Hematopoietic multipotent progenitor cell treated with erythropoietin and hydrocortisone succinate and interleukin-3 and kit ligand, for 8 days (in vitro differentiated cells): ENCODE measurements around the gene GGT5.
"Not testable (repeated sequence)": the region's sequence is repeated elsewhere in the genome, so short reads cannot be mapped to it uniquely, and the experiment has no call there.

Experiments
- DNase-seq: peaks from one replicate; pipeline ENCODE4 v3.0.0-alpha.2; 2015

GGT5 gene

DNA sequence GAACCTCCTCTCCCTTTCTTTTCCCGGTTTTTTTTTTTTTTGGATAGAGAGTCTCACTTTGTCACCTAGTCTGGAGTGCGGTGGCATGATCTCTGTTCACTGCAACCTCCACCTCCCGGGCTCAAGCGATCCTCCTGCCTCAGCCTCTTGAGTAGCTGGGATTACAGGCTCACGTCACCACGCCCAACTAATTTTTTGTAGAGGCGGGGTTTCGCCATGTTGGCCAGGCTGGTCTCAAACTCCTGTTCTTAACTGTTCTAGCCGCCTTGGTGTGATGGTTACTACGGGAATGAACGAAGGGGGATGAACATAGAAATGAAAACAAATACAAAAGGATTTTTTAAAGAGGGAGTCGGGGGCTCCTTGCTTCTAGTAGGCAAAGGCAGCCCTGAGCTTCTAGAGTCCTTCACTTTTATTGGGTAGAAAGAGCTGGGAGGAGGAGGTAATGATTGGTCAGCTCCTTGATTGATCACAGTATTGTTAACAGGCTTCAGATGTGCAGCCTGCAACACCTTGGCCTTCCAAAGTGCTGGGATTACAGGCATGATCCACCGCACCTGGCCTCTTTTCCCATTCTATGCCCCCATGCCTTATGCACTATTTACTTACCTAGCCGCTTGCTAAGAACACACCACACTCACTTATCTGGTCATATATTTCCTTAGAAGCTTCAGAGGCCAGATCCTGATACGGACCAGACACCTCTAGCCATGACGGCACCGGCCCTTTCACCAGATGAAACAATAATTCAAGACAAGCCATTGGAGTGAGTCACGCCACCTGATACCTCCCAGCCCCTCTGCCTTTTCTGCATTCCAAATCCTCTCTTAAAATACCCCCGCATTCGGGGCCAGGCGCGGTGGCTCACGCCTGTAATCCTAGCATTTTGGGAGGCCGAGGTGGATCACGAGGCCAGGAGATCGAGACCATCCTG lies 42.9 kb downstream of the GGT5 start:
- DNase-seq, result no peak

DNA sequence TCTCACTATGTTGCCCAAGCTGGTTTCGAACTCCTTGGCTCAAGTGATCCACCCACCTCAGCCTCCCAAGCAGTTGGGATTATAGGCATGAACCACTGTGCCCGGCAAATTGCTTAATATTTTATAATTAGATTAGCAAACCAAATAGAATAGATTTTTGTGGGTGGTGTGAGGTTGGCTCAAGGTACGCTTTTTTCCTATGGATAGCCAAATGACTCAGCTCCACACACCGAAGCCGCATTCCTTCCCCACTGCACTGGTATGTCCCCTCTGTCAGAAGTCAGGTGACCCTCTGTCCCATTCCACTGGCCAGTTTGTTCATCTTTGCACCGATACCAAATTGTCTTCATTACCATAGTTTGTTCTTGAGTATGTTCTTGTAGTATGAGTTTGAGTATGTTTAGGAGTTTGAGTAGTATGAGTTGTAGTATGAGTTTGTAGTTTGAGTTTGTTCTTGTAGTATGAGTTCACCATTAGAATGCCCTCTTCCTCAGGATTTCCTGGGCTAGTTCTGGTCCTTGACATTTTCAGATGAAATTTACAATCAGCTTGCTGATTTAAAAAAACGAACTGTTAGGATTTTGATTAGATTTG lies 44.2 kb downstream of the GGT5 start:
- DNase-seq, result no peak

DNA sequence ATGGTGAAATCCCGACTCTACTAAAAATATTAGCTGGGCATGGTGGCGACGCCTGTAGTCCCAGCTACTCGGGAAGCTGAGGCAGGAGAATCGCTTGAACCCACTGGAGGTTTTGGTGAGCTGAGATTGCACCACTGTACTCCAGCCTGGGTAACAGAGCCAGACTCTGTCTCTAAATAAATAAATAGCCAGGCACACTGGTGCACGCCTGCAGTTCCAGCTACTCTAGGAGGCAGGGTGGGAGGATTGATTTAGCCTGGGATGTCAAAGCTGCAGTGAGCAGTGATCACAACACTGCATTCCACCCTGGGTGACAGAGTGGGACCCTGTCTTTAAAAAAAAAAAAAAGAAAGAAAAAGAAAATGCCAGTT lies 46.2 kb downstream of the GGT5 start:
- no peak for DNase-seq

DNA sequence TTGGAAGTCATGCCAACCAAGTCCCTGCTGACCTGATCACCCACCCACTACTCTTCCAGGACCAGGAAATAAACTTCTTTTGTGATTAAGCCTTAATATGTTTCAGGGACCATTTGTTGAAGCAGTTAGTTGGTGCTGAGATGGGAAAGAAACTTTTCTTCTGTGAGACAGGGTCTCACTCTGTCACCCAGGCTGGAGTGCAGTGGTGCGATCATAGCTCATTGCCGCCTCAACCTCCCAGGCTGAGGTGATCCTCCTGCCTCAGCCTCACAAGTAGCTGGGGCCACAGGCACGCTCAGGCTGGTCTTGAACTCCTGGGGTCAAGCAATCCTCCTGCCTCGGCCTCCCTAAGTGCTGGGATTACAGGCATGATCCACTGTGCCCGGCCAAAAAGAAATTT lies 53.0 kb downstream of the GGT5 start:
- no peak for DNase-seq

DNA sequence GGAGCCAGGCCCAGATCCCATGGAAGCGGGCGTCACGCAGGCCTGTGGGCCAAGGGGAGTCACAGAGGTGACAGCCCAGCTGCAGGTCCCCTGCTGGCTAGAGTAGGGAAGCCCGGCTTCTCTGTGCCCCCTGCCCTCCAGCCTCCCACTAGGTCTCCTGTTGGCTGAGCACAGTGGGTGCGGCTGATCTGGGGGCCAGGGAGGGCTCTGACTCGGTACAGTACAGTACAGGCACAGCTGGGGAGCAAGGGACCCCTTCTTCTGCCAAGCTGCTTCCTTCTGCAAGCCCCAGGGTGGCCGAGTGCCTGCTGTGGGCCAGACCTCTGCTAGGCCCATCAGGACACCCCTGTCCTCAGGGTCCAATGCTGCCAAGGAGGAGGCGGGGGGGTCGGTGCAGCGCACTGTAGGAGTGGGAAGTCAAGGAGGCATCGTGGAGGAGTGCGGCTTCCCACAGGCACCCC lies 53.5 kb downstream of the GGT5 start:
- no peak for DNase-seq

DNA sequence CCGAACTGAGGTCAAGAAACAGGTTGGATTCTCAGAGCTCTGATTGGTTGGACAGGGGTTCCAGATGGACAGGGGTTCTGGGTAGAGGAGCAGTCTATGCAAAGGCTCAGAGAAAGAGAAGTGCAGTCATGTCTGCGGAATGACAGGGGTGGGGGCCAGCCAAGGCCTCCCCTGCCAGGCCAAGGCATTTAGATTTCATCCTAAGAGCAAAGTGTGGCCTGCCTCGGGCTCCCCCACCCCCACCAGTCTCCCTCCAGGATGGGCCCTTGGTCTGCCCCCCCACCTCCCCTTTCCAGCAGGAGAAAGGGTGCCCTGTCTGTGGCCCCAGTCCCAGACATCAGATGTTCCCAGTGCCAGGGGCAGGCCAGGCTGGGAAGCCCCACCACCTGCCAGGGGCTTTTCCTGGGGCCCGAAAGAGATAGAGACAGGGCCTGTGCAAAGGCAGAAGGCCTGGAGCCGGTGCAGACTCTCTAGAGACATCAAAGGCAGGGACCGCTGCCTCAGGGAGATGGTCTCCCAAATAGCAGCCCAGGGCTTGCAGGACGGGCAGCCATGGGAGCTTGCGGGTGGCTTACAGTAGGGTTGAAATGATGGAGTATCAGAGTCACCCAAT lies 54.2 kb downstream of the GGT5 start:
- no peak for DNase-seq

DNA sequence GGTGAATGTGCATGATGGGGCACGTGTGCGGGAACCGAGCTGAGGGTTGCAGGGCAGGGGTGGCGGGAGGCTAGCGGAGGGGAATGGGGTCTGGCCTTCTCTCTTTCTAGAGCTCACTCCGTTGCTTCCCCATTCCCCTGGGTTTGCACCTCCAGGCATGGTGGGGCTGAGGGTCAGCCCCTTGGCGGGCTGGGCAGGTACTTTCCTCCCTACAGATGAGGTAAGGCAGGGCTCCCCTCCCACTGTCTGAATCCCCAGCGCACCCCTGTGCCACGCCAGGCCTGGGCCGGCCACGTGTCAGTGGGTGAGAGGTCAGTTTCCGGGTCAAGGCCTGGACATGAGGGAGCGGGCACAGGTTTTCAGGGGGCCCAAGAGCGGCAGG lies 54.7 kb downstream of the GGT5 start:
- no peak for DNase-seq

DNA sequence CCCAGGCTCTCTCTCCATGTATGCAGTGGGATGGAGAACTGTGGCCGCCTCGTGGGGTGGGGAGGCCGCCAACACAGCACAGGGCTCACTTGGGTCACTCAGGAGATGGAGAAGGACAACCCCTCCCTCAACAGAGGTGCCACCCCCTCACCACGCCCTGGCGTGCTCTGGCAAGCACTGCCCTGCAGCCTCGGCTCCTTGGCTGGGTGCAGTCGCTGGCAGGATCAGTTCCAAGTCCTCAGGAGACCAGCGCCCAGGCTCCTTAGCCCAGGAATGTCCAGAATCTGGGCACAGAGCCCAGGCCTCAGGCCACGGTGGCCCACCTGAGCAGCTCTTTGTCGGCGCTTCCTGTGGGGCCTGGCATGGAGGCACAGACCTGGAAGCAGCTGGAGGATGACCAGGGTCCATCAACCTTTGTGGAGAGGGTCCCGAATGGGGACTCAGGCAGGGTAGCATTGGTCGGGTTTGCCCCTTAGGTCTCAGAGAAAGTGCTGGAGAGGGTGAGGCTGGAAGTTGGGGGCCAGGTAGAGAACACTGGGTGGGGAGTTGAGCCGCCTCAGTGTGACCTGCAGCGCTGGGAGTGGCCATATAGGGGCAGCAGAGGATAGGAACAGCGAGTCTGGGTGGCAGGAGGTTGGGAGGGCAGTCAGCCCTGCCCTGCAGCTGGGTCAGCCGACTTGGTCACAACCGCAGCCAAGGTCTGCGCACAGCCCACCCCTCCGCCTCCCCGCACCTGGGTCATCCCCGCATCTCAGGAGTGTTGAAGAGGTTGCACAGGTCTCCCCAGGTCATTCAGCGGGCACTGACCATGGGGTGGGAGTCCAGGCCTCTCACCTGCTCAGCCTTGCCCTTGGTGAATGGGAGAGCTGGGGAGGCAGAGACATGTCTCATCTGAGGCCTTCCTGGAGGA lies 55.4 kb downstream of the GGT5 start:
- peak; percentile 57 for DNase-seq

DNA sequence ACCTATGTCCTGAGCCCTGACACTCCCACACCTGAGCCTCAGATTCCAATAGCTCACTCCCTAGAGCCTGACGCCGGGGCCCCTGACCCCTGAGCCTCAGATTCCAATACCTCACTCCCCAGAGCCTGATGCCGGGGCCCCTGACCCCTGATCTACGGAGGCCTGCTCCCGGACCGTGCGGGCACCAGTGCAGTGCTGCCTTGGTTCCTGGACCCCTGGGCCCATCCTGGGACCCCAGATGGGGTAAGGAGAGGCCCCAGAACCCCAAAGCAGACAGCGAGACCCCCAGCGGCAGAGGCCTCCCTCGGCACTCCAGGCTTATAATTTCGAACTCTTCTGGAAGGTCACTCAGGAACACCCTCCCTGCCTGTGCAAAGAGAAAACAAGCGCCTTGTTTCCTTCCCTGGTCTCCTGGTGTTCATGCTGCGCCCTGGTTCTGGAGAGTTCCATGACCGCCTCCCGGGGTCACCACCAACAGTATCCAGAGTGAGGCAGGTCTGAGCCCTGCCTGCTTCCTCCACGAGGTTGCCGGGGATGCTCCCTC lies 56.1 kb downstream of the GGT5 start:
- no peak for DNase-seq

DNA sequence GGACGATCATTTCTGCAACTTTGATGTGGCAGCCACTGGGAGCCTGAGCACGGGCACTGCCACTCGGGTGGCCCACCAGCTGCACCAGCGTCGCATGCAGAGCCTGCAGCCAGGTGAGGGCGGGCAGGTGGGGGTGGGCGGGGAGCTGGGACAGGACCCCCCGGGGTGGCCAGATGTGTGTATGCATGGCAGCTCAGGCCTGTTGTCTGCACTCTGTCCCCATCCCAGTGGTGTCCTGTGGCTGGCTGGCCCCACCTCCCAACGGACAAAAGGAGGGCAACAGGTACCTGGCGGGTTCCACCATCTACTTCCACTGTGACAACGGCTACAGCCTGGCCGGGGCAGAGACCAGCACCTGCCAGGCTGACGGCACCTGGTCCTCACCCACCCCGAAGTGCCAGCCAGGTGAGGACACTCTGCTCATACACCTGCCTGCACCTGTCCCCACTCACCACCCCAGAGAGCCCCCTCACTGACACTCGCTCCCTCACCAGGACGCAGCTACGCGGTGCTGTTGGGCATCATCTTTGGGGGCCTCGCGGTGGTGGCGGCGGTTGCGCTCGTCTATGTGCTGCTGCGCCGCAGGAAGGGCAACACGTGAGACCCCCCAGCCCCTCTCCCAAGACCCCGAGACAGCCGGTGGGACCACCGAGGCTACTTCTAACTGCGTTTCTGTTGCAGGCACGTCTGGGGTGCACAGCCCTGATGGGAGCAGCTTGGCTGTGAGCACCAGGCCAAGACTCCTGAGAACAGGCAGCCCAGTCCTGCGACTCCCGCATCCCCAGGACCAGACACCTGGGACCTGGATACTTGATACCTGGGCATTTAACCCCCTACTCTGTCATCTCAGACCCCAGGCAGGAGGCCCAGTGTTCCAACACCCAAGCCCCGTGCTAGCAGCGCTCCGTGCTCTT lies 56.9 kb downstream of the GGT5 start:
- DNase-seq, result no peak

DNA sequence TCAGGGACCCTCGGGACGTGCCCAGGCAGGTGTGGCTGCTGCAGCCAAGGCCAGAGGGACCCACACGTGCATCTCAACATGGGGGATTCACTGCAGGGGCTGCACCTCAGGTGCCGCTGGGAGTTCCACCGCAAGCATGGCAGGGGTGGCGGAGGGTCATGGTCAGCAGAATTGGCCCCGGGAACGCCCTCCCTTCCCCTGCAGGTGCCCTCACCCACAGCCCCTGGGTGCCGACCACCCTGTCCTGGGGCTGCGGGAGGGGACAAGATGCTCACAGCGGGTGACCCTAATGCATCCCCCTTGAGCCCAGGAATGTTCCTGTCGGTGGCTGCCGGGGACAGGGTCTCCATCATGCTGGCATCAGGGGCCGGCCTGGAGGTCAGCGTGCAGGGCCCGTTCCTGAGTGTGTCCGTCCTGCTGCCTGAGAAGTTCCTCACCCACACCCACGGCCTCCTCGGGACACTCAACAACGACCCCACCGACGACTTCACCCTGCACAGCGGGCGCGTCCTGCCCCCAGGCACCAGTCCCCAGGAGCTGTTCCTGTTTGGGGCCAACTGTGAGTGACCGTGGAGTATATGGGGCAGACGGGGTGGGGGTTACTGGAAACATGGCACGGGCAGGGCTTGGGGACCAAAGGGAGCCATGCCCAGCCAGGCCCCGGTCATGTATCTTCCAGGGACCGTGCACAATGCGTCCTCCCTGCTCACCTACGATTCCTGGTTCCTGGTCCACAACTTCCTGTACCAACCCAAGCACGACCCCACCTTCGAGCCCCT lies 57.8 kb downstream of the GGT5 start:
- DNase-seq, result no peak

DNA sequence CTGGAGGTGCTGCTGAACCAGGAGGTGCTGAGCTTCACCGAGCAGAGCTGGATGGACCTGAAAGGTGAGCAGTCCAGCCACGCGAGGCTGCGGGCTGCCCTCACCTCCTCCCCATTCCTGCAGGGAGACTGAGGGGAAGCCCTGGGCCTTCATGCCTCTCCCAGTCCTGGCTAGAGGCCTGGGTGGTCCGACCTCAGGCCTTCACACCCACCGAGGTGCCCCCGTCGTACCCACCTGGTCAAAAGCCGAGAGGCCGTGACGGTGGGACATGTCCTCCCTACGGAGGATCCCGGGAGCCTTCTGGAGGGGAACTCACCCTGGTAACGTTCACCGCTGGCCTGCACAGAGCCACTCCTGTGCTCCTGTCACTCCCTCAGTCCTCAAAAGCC lies 58.5 kb downstream of the GGT5 start:
- no peak for DNase-seq

DNA sequence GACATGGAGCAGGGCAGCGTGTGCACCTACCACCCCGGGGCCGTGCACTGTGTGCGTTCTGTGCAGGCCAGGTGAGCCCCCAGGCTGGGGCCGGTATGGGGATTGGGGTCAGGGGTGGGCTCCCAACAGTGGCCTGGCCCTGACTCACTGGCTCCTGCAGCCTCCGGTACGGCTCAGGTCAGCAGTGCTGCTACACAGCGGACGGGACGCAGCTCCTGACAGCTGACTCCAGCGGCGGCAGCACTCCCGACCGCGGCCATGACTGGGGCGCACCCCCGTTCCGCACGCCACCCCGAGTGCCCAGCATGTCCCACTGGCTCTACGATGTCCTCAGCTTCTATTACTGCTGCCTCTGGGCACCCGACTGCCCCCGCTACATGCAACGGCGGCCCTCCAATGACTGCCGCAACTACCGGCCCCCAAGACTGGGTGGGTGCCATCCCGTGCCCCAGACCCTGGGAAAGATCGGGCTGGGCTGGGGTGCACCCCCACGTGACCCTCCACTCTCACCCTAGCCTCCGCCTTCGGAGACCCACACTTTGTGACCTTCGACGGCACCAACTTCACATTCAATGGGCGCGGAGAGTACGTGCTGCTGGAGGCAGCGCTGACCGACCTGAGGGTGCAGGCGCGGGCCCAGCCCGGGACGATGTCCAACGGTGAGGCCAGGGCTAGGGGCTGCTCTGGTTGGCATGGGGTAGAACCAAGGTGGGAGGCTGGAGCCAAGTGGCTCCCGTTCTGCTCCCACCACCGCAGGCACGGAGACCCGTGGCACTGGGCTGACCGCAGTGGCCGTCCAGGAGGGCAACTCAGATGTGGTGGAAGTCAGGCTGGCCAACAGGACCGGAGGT lies 59.2 kb downstream of the GGT5 start:
- no peak for DNase-seq

DNA sequence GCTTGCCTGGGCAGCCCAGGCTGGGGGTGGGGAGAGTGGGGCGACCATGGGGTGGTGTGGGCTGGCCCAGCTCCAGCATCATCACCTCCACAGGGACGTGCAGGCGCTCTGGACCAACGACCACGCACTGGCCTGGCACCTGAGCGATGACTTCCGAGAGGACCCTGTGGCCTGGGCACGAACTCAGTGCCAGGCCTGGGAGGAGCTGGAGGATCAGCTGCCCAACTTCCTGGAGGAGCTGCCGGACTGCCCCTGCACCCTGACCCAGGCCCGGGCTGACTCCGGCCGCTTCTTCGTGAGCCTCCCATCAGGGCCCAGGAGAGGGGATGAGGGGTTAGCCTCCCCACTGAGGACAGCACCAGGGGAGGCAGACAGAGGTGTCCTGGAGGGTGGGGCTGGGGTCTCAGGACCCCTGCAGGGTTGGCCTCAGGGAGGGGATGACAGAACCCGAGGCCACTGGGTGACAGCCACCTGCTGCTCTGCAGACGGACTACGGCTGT lies 59.8 kb downstream of the GGT5 start:
- DNase-seq, result no peak

DNA sequence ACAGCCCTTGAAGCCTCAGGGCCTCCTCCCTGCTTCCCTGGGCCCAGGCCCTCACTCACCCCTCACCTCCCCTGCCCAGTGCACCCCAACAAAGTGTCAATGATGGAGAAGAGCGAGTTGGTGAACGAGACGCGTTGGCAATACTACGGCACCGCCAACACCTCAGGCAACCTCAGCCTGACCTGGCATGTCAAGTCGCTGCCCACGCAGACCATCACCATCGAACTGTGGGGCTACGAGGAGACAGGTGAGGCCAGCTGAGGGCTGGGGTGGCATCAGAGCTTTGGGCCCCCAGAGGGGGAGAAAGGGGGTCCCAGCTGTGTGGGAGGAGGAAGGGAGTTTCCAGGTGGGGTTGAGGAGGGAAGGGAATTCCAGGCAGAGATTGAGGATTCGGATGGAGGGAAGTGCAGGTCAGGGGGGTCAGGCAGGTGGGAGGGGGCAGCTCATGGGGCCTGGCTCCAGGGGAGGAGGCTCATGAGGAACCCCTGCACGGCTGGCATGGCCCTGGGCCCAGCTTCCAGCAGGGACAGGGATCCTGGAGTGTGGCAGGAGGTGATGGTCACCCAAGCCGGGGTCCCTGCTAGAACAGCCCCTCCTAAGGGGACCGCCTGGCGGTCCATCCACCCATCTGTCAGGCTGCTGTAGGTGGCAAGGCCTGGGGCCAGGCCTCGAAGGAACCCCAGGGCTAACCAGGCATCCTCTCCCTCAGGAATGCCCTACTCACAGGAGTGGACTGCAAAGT lies 60.7 kb downstream of the GGT5 start:
- DNase-seq, result no peak

DNA sequence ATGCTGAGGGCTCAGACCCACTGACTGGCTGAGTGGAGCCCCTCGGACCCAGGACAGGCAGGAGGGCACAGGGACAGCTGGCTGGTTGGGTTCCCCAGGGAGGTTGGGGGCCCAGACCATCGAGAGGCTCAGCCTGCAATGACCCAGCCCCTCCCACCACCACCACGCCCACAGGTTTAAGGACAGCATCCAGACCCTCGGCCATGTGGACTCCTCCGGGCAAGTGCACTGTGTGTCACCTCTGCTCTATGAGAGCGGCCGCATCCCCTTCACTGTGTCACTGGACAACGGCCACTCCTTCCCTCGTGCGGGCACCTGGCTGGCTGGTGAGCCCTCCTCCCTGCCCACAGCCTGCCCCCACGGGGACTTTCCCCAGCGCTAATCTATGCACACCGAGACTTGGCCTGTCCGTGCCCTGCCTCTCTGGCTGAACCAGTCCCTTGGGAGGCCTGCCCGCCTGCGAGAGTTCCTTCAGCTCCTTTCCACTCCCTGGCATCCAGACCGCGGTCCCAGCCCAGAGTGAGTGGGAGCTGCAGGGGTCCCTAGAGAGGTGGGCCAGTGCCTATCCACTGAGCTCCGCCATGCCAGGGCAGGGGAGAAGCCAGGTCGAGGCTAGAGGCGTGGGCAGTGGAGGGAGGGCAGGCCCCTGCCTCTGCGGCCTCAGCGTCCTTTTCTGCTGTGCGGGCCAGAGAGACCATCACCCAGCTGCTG lies 61.4 kb downstream of the GGT5 start:
- DNase-seq, result no peak

DNA sequence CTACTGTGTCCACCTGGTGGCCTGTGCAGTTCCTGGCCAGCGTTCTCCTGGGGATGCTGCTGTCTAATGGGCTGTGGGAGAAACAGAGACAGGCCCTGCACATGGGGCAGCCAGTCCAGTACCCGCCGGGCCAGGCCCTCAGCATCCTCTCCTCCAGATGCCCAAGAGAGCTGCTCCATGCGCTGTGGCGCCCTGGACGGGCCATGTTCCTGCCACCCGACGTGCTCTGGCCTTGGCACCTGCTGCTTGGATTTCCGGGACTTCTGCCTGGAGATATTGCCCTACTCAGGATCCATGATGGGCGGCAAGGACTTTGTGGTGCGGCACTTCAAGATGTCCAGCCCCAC lies 62.0 kb downstream of the GGT5 start:
- DNase-seq, result not testable (repeated sequence)
